K562 (cell line): ENCODE measurements around the gene C3. TPM values are rescaled to one million over a fixed set of nuclear protein-coding genes. Genes with fewer than 3 reads are reported as not detected.

Experiments used
- CBX3 ChIP-seq, 2 experiments: IDR thresholded peaks; 1 replicate in 1 of 2; 2 replicates in 1 of 2; pipeline ENCODE4 v1.6.1; 2012; ENCODE audit warnings: inconsistent platforms in 2 of 2, low read length in 2 of 2, borderline replicate concordance in 1 of 2, control low read depth in 1 of 2
- EWSR1 ChIP-seq: fragments of 450-650 bp; IDR thresholded peaks from 2 replicates; pipeline ENCODE4 v1.6.1; 2018; ENCODE audit warnings: borderline replicate concordance, mild to moderate bottlenecking, low read depth, moderate library complexity; ENCODE audit not compliant: partially characterized antibody
- LCOR ChIP-seq: sonication (generic); formaldehyde crosslinking; IDR thresholded peaks from 2 replicates; pipeline ENCODE4 v1.8.0; 2022; ENCODE audit warnings: mild to moderate bottlenecking, missing genetic modification reagents
- SAP30 ChIP-seq: fragments of 200-600 bp; sonication (generic); IDR thresholded peaks from 2 replicates; pipeline ENCODE4 v1.6.1; 2012; ENCODE audit warnings: borderline replicate concordance, low read depth, mild to moderate bottlenecking, moderate library complexity, low read length, control low read depth, inconsistent platforms; ENCODE audit not compliant: insufficient read depth, poor library complexity, severe bottlenecking
- SETDB1 ChIP-seq: IDR thresholded peaks from one replicate; pipeline ENCODE4 v1.6.1; 2012; ENCODE audit warnings: low read length, control low read depth, inconsistent platforms
- SNIP1 ChIP-seq: fragments of 450-650 bp; IDR thresholded peaks from 2 replicates; pipeline ENCODE4 v1.7.1; 2017; ENCODE audit warnings: low read depth, mild to moderate bottlenecking
- TCF3 ChIP-seq: sonication (generic); formaldehyde crosslinking; IDR thresholded peaks from 2 replicates; pipeline ENCODE4 v1.4.0; 2020; ENCODE audit warnings: mild to moderate bottlenecking, missing genetic modification reagents
- ZBTB1 ChIP-seq: sonication (generic); formaldehyde crosslinking; IDR thresholded peaks from 2 replicates; pipeline ENCODE4 v1.8.1; 2023; ENCODE audit warnings: missing genetic modification reagents, low read depth, mild to moderate bottlenecking, borderline replicate concordance
- ZKSCAN8 ChIP-seq: fragments of 200-800 bp; sonication (Bioruptor generic); IDR thresholded peaks from 2 replicates; pipeline ENCODE4 v1.6.1; 2016; ENCODE audit warnings: missing genetic modification characterization, missing compliant biosample characterization
- ZNF140 ChIP-seq: fragments of 250-450 bp; sonication (Bioruptor Pico); IDR thresholded peaks from 2 replicates; pipeline ENCODE4 v1.8.0; 2021; ENCODE audit warnings: moderate library complexity, mild to moderate bottlenecking, inconsistent platforms
- ZNF184 ChIP-seq: sonication (generic); formaldehyde crosslinking; IDR thresholded peaks from 2 replicates; pipeline ENCODE4 v1.5.0; 2020; ENCODE audit warnings: missing genetic modification reagents
- ZNF668 ChIP-seq: fragments of 250-450 bp; sonication (Bioruptor Pico); IDR thresholded peaks from 2 replicates; pipeline ENCODE4 v1.8.0; 2022; ENCODE audit warnings: mild to moderate bottlenecking, inconsistent platforms
- ZNF79 ChIP-seq: fragments of 250-450 bp; sonication (Bioruptor Pico); IDR thresholded peaks from 2 replicates; pipeline ENCODE4 v1.4.0; 2020; ENCODE audit warnings: low read depth, mild to moderate bottlenecking, moderate library complexity
- polyA plus RNA-seq, 8 experiments: library from polyadenylated mRNA; depleted of rRNA in 4 of 8; stranded (reverse) in 5 of 8; unstranded in 3 of 8; fragments of >200 nt; fragmentation: Nextera tagmentation in 2 of 8; fragmentation: Illumina TruSeq in 1 of 8; extraction: Ambion mirVana in 2 of 8; extraction: Trizol in 1 of 8; gene quantifications; 2 replicates each; pipeline versions ENCODE4 v1.2.1 to v1.2.3, GENCODE V29; 2011 to 2014; ENCODE audit warnings: inconsistent platforms in 1 of 8, missing spikeins in 1 of 8
- total RNA-seq, 7 experiments: library from RNA; depleted of rRNA in 6 of 7; stranded (reverse); fragments of >200 nt in 6 of 7; fragmentation: Illumina TruSeq in 2 of 7; extraction: Trizol in 2 of 7; gene quantifications; 2 replicates each; pipeline versions ENCODE4 v1.2.1 to v1.2.3, GENCODE V29; 2011 to 2021; ENCODE audit warnings: low replicate concordance in 1 of 7
- TF ChIP-seq, protein P1 (sequence below): fragments of 450-650 bp; formaldehyde crosslinking; IDR thresholded peaks from 2 replicates; pipeline ENCODE4 v1.4.0; 2020; ENCODE audit warnings: mild to moderate bottlenecking, moderate library complexity
- TF ChIP-seq, protein P2 (sequence below): fragments of 450-650 bp; conservative IDR thresholded peaks from 2 replicates; pipeline ENCODE4 v1.6.1; 2016; ENCODE audit warnings: missing genetic modification characterization, low read depth, mild to moderate bottlenecking, control low read depth, missing compliant biosample characterization
- TF ChIP-seq, protein P3 (sequence below): sonication (generic); formaldehyde crosslinking; IDR thresholded peaks from 2 replicates; pipeline ENCODE4 v1.8.0; 2023; ENCODE audit warnings: mild to moderate bottlenecking, missing genetic modification reagents
- TF ChIP-seq, protein P4 (sequence below): fragments of 250-450 bp; sonication (Bioruptor Pico); IDR thresholded peaks from 2 replicates; pipeline ENCODE4 v1.8.0; 2021; ENCODE audit warnings: moderate library complexity, mild to moderate bottlenecking, inconsistent platforms

C3 gene
- total and polyA plus RNA-seq, 9 of the 15 experiments (the other 6 are each of a cell fraction or from before 2014, with no cell fraction given): 0.59 to 10.6 (median 2.2) TPM

DNA sequence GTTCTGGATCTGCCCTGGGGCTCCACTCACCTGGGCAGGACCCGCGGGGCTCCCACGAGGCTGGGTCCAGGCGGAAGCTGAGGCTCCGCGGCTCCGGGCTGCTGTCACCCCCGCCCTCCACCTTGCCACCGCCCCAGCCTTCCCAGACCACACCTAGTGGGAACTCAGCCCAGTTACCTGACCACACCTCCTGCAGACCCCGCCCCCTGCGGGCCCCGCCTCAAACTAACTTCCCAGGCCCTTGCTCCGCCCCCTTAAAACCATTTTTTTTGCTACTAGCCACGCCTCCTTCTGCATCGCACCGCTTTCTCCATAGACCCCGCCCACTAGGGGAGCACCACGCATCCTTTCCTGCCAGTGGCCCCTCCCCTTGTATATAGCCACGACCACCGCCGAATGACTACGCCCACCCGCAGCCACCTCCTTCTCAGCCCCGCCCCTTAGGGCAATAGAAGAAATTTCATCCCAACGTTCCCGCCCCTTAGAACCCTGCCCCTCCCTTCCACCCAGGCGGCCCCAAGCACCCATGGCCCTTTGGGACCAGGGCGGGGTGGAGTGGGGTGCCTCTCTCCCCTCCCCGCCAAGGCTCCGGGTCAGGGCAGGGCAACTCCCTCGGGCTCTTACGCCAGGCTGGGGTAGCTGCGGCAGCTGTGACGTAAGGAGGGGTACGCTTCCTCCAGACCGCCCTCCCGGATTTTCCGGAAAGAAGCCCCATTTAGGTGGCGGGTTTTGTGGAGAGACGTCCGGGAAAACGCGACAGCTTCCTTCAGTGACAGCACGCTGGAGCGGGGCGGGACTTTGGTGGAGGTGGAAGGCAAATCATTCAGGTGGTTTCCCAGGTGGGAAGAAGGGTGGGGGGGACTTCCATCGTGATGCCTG is 47.1 kb upstream of the C3 start, which contains the start of gene SH2D3A (continued):
- TF ChIP-seq, protein P1, sequence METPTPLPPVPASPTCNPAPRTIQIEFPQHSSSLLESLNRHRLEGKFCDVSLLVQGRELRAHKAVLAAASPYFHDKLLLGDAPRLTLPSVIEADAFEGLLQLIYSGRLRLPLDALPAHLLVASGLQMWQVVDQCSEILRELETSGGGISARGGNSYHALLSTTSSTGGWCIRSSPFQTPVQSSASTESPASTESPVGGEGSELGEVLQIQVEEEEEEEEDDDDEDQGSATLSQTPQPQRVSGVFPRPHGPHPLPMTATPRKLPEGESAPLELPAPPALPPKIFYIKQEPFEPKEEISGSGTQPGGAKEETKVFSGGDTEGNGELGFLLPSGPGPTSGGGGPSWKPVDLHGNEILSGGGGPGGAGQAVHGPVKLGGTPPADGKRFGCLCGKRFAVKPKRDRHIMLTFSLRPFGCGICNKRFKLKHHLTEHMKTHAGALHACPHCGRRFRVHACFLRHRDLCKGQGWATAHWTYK (CRISPR knock-in tag): no peak; the same call in 1 of the 2 replicates
- TF ChIP-seq ZNF668 (CRISPR knock-in tag) (no peak), SETDB1 (no peak), SAP30 (no peak), ZBTB1 (CRISPR knock-in tag) (no peak), CBX3 (IDR thresholded peaks at IDR 0.05; ENCODE audit: borderline replicate concordance in 1 of 2, low read length in 2 of 2) (0 out of 3 replicates have a peak, but pooled peaks of 1 of the 2 experiments have one; percentile 37), SNIP1 (no peak), ZNF184 (CRISPR knock-in tag) (no peak), TCF3 (CRISPR knock-in tag) (no peak), LCOR (no peak), ZNF140 (no peak), ZNF79 (CRISPR knock-in tag) (no peak), ZKSCAN8 (CRISPR knock-in tag) (no peak), EWSR1 (no peak)
- TF ChIP-seq, protein P2, sequence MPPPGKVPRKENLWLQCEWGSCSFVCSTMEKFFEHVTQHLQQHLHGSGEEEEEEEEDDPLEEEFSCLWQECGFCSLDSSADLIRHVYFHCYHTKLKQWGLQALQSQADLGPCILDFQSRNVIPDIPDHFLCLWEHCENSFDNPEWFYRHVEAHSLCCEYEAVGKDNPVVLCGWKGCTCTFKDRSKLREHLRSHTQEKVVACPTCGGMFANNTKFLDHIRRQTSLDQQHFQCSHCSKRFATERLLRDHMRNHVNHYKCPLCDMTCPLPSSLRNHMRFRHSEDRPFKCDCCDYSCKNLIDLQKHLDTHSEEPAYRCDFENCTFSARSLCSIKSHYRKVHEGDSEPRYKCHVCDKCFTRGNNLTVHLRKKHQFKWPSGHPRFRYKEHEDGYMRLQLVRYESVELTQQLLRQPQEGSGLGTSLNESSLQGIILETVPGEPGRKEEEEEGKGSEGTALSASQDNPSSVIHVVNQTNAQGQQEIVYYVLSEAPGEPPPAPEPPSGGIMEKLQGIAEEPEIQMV: no peak
- TF ChIP-seq, protein P3, sequence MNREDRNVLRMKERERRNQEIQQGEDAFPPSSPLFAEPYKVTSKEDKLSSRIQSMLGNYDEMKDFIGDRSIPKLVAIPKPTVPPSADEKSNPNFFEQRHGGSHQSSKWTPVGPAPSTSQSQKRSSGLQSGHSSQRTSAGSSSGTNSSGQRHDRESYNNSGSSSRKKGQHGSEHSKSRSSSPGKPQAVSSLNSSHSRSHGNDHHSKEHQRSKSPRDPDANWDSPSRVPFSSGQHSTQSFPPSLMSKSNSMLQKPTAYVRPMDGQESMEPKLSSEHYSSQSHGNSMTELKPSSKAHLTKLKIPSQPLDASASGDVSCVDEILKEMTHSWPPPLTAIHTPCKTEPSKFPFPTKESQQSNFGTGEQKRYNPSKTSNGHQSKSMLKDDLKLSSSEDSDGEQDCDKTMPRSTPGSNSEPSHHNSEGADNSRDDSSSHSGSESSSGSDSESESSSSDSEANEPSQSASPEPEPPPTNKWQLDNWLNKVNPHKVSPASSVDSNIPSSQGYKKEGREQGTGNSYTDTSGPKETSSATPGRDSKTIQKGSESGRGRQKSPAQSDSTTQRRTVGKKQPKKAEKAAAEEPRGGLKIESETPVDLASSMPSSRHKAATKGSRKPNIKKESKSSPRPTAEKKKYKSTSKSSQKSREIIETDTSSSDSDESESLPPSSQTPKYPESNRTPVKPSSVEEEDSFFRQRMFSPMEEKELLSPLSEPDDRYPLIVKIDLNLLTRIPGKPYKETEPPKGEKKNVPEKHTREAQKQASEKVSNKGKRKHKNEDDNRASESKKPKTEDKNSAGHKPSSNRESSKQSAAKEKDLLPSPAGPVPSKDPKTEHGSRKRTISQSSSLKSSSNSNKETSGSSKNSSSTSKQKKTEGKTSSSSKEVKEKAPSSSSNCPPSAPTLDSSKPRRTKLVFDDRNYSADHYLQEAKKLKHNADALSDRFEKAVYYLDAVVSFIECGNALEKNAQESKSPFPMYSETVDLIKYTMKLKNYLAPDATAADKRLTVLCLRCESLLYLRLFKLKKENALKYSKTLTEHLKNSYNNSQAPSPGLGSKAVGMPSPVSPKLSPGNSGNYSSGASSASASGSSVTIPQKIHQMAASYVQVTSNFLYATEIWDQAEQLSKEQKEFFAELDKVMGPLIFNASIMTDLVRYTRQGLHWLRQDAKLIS (CRISPR knock-in tag): no peak
- TF ChIP-seq, protein P4, sequence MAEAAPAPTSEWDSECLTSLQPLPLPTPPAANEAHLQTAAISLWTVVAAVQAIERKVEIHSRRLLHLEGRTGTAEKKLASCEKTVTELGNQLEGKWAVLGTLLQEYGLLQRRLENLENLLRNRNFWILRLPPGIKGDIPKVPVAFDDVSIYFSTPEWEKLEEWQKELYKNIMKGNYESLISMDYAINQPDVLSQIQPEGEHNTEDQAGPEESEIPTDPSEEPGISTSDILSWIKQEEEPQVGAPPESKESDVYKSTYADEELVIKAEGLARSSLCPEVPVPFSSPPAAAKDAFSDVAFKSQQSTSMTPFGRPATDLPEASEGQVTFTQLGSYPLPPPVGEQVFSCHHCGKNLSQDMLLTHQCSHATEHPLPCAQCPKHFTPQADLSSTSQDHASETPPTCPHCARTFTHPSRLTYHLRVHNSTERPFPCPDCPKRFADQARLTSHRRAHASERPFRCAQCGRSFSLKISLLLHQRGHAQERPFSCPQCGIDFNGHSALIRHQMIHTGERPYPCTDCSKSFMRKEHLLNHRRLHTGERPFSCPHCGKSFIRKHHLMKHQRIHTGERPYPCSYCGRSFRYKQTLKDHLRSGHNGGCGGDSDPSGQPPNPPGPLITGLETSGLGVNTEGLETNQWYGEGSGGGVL (CRISPR knock-in tag): no peak
